ENCODE data around the gene MSI2. TPM values are rescaled to one million over a fixed set of nuclear protein-coding genes. Genes with fewer than 3 reads are reported as not detected.

The MSI2 gene
- total RNA-seq, 1 donor from 2014 or later = 21.1 TPM

GRCh38 chr17:57326336-57326735 is 70.0 kb downstream of the MSI2 start:
- DNase-seq (ENCODE audit: low read depth) (no peak), FAIRE-seq (no peak)
- no peak overlapping the region for H3K4me3 ChIP-seq (ENCODE audit: low read depth, low read length)
- H3K27me3 ChIP-seq (ENCODE audit: control insufficient read depth, insufficient read depth, low read length) = no peaks in the 10 kb centered on the region
- H3K36me3 ChIP-seq (ENCODE audit: control insufficient read depth, insufficient read depth, low read length) = peaks cover 2% of the 10 kb centered on the region
- no peak for TF ChIP-seq CTCF (IDR thresholded peaks at IDR 0.05; ENCODE audit: insufficient read depth, low read length, severe bottlenecking)

- H3K27me3 ChIP-seq (ENCODE audit: control insufficient read depth, insufficient read depth, low read length) = no peaks in the 10 kb centered on the region
- DNase-seq (ENCODE audit: low read depth) (no peak), FAIRE-seq (no peak)
- TF ChIP-seq CTCF (IDR thresholded peaks at IDR 0.05; ENCODE audit: insufficient read depth, low read length, severe bottlenecking) = no peak
- no peak overlapping the region for H3K4me3 ChIP-seq (ENCODE audit: low read depth, low read length)
- peaks cover 2% of the 10 kb centered on the region for H3K36me3 ChIP-seq (ENCODE audit: control insufficient read depth, insufficient read depth, low read length)
These were observed 70.4 kb downstream of the MSI2 start for GRCh38 chr17:57326764-57327163.

- DNase-seq (ENCODE audit: low read depth) (no peak), FAIRE-seq (no peak)
- no peak overlapping the region for H3K4me3 ChIP-seq (ENCODE audit: low read depth, low read length)
- TF ChIP-seq CTCF (IDR thresholded peaks at IDR 0.05; ENCODE audit: insufficient read depth, low read length, severe bottlenecking) = no peak
- peaks cover 2% of the 10 kb centered on the region for H3K36me3 ChIP-seq (ENCODE audit: control insufficient read depth, insufficient read depth, low read length)
- H3K27me3 ChIP-seq (ENCODE audit: control insufficient read depth, insufficient read depth, low read length) = no peaks in the 10 kb centered on the region
These were observed 71.0 kb downstream of the MSI2 start for GRCh38 chr17:57327176-57327970.

GRCh38 chr17:57328109-57328882 is 72.0 kb downstream of the MSI2 start:
- FAIRE-seq = no peak
- no peaks in the 10 kb centered on the region for H3K27me3 ChIP-seq (ENCODE audit: control insufficient read depth, insufficient read depth, low read length)
- peaks cover 1% of the 10 kb centered on the region for H3K36me3 ChIP-seq (ENCODE audit: control insufficient read depth, insufficient read depth, low read length)
- H3K4me3 ChIP-seq (ENCODE audit: low read depth, low read length) = no peak overlapping the region
- no peak for DNase-seq (ENCODE audit: low read depth)
- no peak for TF ChIP-seq CTCF (IDR thresholded peaks at IDR 0.05; ENCODE audit: insufficient read depth, low read length, severe bottlenecking)

GRCh38 chr17:57329380-57330214 is 73.3 kb downstream of the MSI2 start:
- TF ChIP-seq CTCF (IDR thresholded peaks at IDR 0.05; ENCODE audit: insufficient read depth, low read length, severe bottlenecking) = no peak
- Histone ChIP-seq H3K27me3 (ENCODE audit: control insufficient read depth, insufficient read depth, low read length) (no peaks in the 10 kb centered on the region), H3K4me3 (ENCODE audit: low read depth, low read length) (no peak overlapping the region), H3K36me3 (ENCODE audit: control insufficient read depth, insufficient read depth, low read length) (no peaks in the 10 kb centered on the region)
- DNase-seq (ENCODE audit: low read depth) (no peak), FAIRE-seq (no peak)

Data from bronchial epithelial cell (primary cell).